Transverse colon (tissue), 4 donors: ENCODE results near the gene PCDHGA12. TPM values are rescaled to one million over a fixed set of nuclear protein-coding genes. Genes with fewer than 3 reads are reported as not detected.
"Not testable (repeated sequence)": the region's sequence is repeated elsewhere in the genome, so short reads cannot be mapped to it uniquely, and the experiment has no call there.

Source experiments
- DNase-seq: peaks from one replicate; pipeline ENCODE4 v3.0.0-alpha.2; 2019
- H3K27ac ChIP-seq, 4 donors: fragments of 200-600 bp; sonication (generic); 2 replicates each; pipeline ENCODE4 v1.5.1; 2016 to 2018; ENCODE audit warnings: inconsistent platforms in 4 of 4
- H3K27me3 ChIP-seq: fragments of 200-600 bp; sonication (generic); 2 replicates; pipeline ENCODE4 v1.5.1; 2017; ENCODE audit warnings: inconsistent platforms
- H3K36me3 ChIP-seq, 4 donors: fragments of 200-600 bp; sonication (generic); 2 replicates each; pipeline ENCODE4 v1.5.1; 2017 to 2019; ENCODE audit warnings: inconsistent platforms in 4 of 4
- H3K4me1 ChIP-seq, 4 donors: fragments of 200-600 bp; sonication (generic); 2 replicates each; pipeline ENCODE4 v1.5.1; 2017 to 2020; ENCODE audit warnings: inconsistent platforms in 4 of 4
- H3K4me3 ChIP-seq, 4 donors: fragments of 200-600 bp; sonication (generic); 1 replicate in 1 of 4; 2 replicates in 3 of 4; pipeline versions ENCODE4 v1.5.1 to v1.6.1; 2017 to 2019; ENCODE audit warnings: inconsistent platforms in 4 of 4
- H3K9me3 ChIP-seq, 2 donors: fragments of 200-600 bp; sonication (generic); 2 replicates each; pipeline ENCODE4 v1.5.1; 2017 to 2019; ENCODE audit warnings: inconsistent platforms in 2 of 2
- EP300 ChIP-seq: sonication (generic); formaldehyde crosslinking; IDR thresholded peaks from one replicate; pipeline ENCODE4 v1.6.1; 2017; ENCODE audit warnings: antibody characterized with exemption, low read depth
- POLR2A ChIP-seq: fragments of 450-650 bp; IDR thresholded peaks from one replicate; pipeline ENCODE4 v1.6.1; 2016; ENCODE audit warnings: antibody characterized with exemption, mild to moderate bottlenecking, moderate library complexity
- POLR2AphosphoS5 ChIP-seq, 3 donors: sonication (generic); formaldehyde crosslinking; IDR thresholded peaks; one replicate each; pipeline ENCODE4 v1.6.1; 2016; ENCODE audit warnings: antibody characterized with exemption in 3 of 3
- WGBS, 2 donors: methylation state at CpG; one replicate each; pipeline ENCODE4 v1.1.5; 2018; ENCODE audit warnings: low coverage in 1 of 2; 5-methylcytosine and 5-hydroxymethylcytosine counted together
- in situ Hi-C, 4 donors: fragments of 200-750 bp; cut with MboI; loops; one replicate each; pipeline versions ENCODE4 v1.15.0 to v1.15.1; 2017; ENCODE audit warnings: low sequenced_read_pairs in 3 of 4, low pct_ligation_motif_present in 1 of 4, low pct_unique_long_range_greater_than_20kb in 1 of 4
- intact Hi-C: fragments of 100-400 bp; cut with DNase I; formaldehyde crosslinking; loops from one replicate; pipeline ENCODE4 v1.15.1; 2023; ENCODE audit warnings: low total_unique reads
- total RNA-seq, 4 donors: library from RNA; depleted of rRNA; stranded (reverse); fragments of >200 nt; gene quantifications; one replicate each; pipeline ENCODE4 v1.1.0, GENCODE V29; 2016
- TF ChIP-seq, protein P1 (sequence below), 5 experiments: fragments of 200-600 bp in 3 of 5; fragments of 450-650 bp in 2 of 5; sonication (generic) in 3 of 5; IDR thresholded peaks; 1 replicate in 2 of 5; 2 replicates in 3 of 5; pipeline ENCODE4 v1.5.1; 2016 to 2017; ENCODE audit warnings: antibody characterized with exemption in 5 of 5, inconsistent platforms in 3 of 5, mild to moderate bottlenecking in 2 of 5, moderate library complexity in 1 of 5

Gene PCDHGA12
- total RNA-seq, 4 donors from 2014 or later, result 1.6 to 14.2 (median 4.8) TPM

DNA sequence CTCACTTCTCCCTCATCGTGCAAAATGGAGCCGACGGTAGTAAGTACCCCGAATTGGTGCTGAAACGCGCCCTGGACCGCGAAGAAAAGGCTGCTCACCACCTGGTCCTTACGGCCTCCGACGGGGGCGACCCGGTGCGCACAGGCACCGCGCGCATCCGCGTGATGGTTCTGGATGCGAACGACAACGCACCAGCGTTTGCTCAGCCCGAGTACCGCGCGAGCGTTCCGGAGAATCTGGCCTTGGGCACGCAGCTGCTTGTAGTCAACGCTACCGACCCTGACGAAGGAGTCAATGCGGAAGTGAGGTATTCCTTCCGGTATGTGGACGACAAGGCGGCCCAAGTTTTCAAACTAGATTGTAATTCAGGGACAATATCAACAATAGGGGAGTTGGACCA, 979 bp downstream of the PCDHGA12 start:
- Histone ChIP-seq H3K9me3 (peaks cover 90 to 93% of the 10 kb centered on the region in 2 donors), H3K27ac (no peak overlapping the region), H3K4me3 (peak overlapping the region in 1 of 4 donors; percentile 16), H3K36me3 (no peaks in the 10 kb centered on the region), H3K27me3 (no peaks in the 10 kb centered on the region), H3K4me1 (no peaks in the 10 kb centered on the region)
- intact Hi-C loops, result no loop called here
- in situ Hi-C loops, result no loop called here
- WGBS, 2 donors, result 57% methylated on average over 37 of the region's 37 CpGs; no CpG with 5 or more reads in 1 of the 2 donors
- no peak for DNase-seq
- TF ChIP-seq, protein P1, sequence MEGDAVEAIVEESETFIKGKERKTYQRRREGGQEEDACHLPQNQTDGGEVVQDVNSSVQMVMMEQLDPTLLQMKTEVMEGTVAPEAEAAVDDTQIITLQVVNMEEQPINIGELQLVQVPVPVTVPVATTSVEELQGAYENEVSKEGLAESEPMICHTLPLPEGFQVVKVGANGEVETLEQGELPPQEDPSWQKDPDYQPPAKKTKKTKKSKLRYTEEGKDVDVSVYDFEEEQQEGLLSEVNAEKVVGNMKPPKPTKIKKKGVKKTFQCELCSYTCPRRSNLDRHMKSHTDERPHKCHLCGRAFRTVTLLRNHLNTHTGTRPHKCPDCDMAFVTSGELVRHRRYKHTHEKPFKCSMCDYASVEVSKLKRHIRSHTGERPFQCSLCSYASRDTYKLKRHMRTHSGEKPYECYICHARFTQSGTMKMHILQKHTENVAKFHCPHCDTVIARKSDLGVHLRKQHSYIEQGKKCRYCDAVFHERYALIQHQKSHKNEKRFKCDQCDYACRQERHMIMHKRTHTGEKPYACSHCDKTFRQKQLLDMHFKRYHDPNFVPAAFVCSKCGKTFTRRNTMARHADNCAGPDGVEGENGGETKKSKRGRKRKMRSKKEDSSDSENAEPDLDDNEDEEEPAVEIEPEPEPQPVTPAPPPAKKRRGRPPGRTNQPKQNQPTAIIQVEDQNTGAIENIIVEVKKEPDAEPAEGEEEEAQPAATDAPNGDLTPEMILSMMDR (IDR thresholded peaks at IDR 0.05), result no peak
- TF ChIP-seq POLR2A (no peak), POLR2AphosphoS5 (IDR thresholded peaks at IDR 0.05) (no peak), EP300 (no peak)

DNA sequence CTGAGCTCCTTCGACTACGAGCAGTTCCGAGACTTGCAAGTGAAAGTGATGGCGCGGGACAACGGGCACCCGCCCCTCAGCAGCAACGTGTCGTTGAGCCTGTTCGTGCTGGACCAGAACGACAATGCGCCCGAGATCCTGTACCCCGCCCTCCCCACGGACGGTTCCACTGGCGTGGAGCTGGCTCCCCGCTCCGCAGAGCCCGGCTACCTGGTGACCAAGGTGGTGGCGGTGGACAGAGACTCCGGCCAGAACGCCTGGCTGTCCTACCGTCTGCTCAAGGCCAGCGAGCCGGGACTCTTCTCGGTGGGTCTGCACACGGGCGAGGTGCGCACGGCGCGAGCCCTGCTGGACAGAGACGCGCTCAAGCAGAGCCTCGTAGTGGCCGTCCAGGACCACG, 2.0 kb downstream of the PCDHGA12 start:
- intact Hi-C loops, H3K27ac ChIP-seq, H3K27me3 ChIP-seq, DNase-seq, H3K4me3 ChIP-seq, H3K36me3 ChIP-seq, in situ Hi-C loops, H3K4me1 ChIP-seq: not testable (repeated sequence)
- WGBS, 2 donors, result 74% methylated on average over 36 of the region's 38 CpGs; no CpG with 5 or more reads in 1 of the 2 donors
- peaks cover 81 to 91% of the 10 kb centered on the region in 2 donors for H3K9me3 ChIP-seq

- H3K4me1 ChIP-seq, H3K4me3 ChIP-seq, in situ Hi-C loops, H3K27me3 ChIP-seq, H3K27ac ChIP-seq, intact Hi-C loops, DNase-seq, H3K36me3 ChIP-seq: not testable (repeated sequence)
- H3K9me3 ChIP-seq, result peaks cover 77 to 89% of the 10 kb centered on the region in 2 donors
- 55 to 56% methylated on average over 8 to 24 of the region's 29 CpGs for WGBS, 2 donors
Measured at GRCh38 chr5:141432726-141433125, 2.4 kb downstream of the PCDHGA12 start.

DNA sequence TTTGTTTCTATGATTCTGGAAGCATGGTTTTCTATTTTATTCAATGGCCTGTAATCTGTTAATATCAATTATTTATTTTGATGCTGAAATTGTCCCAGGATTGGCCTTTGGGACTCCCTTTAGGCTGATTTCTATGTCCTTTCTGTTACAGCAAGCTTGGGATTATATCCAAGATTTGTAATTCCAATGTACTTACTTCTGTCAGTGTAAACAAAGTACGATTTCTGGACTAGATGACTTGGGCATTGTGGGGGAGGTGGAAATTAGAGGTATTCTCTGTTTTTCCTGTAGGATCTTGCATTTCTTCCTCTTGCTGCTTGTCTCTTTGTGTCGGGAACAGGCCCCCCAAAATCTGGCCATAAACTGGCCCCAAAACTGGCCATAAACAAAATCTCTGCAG, 3.7 kb downstream of the PCDHGA12 start:
- TF ChIP-seq, protein P1 (IDR thresholded peaks at IDR 0.05), result no peak
- no peak for TF ChIP-seq POLR2AphosphoS5 (IDR thresholded peaks at IDR 0.05)
- TF ChIP-seq POLR2A, result no peak
- no peak for TF ChIP-seq EP300
- Histone ChIP-seq H3K4me3 (no peak overlapping the region), H3K4me1 (no peaks in the 10 kb centered on the region), H3K9me3 (peaks cover 65 to 83% of the 10 kb centered on the region in 2 donors), H3K27ac (no peak overlapping the region), H3K36me3 (no peaks in the 10 kb centered on the region), H3K27me3 (no peaks in the 10 kb centered on the region)
- in situ Hi-C loops, result no loop called here
- 74% methylated on average over 2 of the region's 2 CpGs for WGBS, 2 donors
- intact Hi-C loops, result no loop called here
- DNase-seq, result no peak

GRCh38 chr5:141437221-141437620, 6.9 kb downstream of the PCDHGA12 start:
- no peak overlapping the region for H3K27ac ChIP-seq
- TF ChIP-seq POLR2AphosphoS5 (IDR thresholded peaks at IDR 0.05), result no peak
- TF ChIP-seq, protein P1 (IDR thresholded peaks at IDR 0.05), result no peak
- TF ChIP-seq EP300, result no peak
- TF ChIP-seq POLR2A, result no peak
- WGBS, 2 donors, result 80 to 94% methylated on average over 2 of the region's 2 CpGs
- no peaks in the 10 kb centered on the region for H3K36me3 ChIP-seq
- peaks cover 58 to 76% of the 10 kb centered on the region in 2 donors for H3K9me3 ChIP-seq
- no peaks in the 10 kb centered on the region for H3K27me3 ChIP-seq
- intact Hi-C loops (no loop called here), in situ Hi-C loops (no loop called here)
- DNase-seq, result no peak
- H3K4me3 ChIP-seq, result no peak overlapping the region
- H3K4me1 ChIP-seq, result no peaks in the 10 kb centered on the region
